ENCODE results near the gene RAB11FIP4. TPM values are rescaled to one million over a fixed set of nuclear protein-coding genes. Genes with fewer than 3 reads are reported as not detected.
A peak's percentile ranks its signal among the peaks of the same experiment; 100 is the strongest.

RAB11FIP4 gene
- total RNA-seq, 2 experiments from 2014 or later, result 38.6 to 41.1 TPM

- POLR2A ChIA-PET, result interaction anchor here (1.3 kb wide), 1 partner anchor 19 kb away, joined by 3 read pairs; no protein-coding TSS in a partner anchor
- DNase-seq, result no peak
- Mint-ChIP-seq H3K9me3 (no peaks in the 10 kb centered on the region), H3K27me3 (no peaks in the 10 kb centered on the region), H3K4me3 (no peak overlapping the region), H3K4me1 (no peaks in the 10 kb centered on the region), H3K36me3 (ENCODE audit: low read depth) (peaks cover 27% of the 10 kb centered on the region), H3K27ac (no peak overlapping the region)
- CTCF ChIA-PET, result interaction anchor here (1.1 to 2.3 kb wide), 5 partner anchors 19 to 138 kb away, joined by 3 to 13 read pairs (median 9); no protein-coding TSS in a partner anchor
Observed at GRCh38 chr17:31527606-31528005, 136.1 kb downstream of the RAB11FIP4 start.

DNA sequence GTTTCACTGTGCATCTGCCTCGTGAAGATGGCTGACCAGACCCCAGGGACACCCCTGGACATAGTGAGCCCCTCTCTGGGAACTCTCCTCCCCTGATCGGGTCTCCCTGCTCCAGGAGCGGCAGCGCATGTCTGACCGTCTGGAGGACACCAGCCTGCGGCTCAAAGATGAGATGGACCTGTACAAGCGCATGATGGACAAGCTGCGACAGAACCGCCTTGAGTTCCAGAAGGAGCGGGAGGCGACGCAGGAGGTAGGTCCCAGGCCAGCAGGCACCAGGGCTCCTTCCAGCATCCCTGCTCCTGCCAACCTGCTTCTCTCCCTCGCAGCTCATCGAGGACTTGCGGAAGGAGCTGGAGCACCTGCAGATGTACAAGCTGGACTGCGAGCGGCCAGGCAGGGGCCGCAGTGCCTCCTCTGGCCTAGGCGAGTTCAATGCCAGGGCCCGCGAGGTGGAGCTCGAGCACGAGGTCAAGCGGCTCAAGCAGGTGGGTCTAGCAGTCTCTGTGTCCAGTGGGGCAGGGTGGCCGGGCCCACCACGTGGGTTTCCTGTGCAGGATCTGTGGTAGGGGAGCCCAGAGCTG lies 136.9 kb downstream of the RAB11FIP4 start:
- Mint-ChIP-seq H3K4me1 (no peaks in the 10 kb centered on the region), H3K27ac (no peak overlapping the region), H3K4me3 (no peak overlapping the region), H3K9me3 (no peaks in the 10 kb centered on the region), H3K27me3 (no peaks in the 10 kb centered on the region), H3K36me3 (ENCODE audit: low read depth) (peaks cover 23% of the 10 kb centered on the region)
- ChIA-PET POLR2A (interaction anchor here (0.9 to 1.3 kb wide), 2 partner anchors 20 to 40 kb away, joined by 3 read pairs; no protein-coding TSS in a partner anchor), CTCF (interaction anchor here (0.7 to 2.3 kb wide), 4 partner anchors 9 to 139 kb away, joined by 3 to 13 read pairs (median 6); no protein-coding TSS in a partner anchor)
- no peak for DNase-seq

GRCh38 chr17:31529841-31530251 lies 138.4 kb downstream of the RAB11FIP4 start:
- CTCF ChIA-PET, result no interaction called here
- peaks cover 11% of the 10 kb centered on the region for H3K36me3 Mint-ChIP-seq (ENCODE audit: low read depth)
- no peak overlapping the region for H3K27ac Mint-ChIP-seq
- no peaks in the 10 kb centered on the region for H3K4me1 Mint-ChIP-seq
- POLR2A ChIA-PET, result interaction anchor here (1.8 kb wide), 1 partner anchor 21 kb away, joined by 4 read pairs; no protein-coding TSS in a partner anchor
- H3K27me3 Mint-ChIP-seq, result no peaks in the 10 kb centered on the region
- H3K4me3 Mint-ChIP-seq, result no peak overlapping the region
- no peaks in the 10 kb centered on the region for H3K9me3 Mint-ChIP-seq
- no peak for DNase-seq

DNA sequence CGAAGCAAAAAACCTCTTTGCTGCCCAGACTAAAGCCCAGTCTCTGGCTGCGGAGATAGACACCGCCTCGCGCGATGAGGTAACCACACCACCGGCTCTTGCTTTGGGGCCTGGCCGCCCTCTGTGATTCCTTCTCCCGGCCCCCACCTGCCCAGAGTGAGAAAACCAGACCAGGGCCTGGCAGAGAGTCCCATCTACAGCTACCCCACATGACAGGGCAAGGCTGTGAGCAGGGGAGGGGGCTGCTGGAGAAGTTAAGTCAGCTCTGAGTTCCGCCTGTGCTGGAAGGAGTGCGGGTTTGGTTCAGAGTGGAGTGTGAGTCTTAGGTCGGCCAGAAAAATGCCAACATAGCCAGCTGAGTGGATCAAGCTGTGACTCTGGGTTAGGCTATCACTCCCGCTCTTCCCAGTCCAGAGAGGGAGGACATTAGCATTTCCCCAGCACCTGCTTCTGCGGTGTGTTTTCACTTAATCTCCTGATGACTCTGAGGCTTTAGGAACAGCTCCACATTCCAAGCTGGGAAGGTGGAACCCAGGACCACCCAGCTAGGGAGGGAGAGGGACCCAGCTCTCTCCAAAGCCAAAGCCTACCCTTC lies 139.0 kb downstream of the RAB11FIP4 start:
- CTCF ChIA-PET, result no interaction called here
- H3K27ac Mint-ChIP-seq, result no peak overlapping the region
- DNase-seq, result no peak
- H3K4me1 Mint-ChIP-seq, result peaks cover 1% of the 10 kb centered on the region
- no peak overlapping the region for H3K4me3 Mint-ChIP-seq
- H3K9me3 Mint-ChIP-seq, result no peaks in the 10 kb centered on the region
- H3K27me3 Mint-ChIP-seq, result no peaks in the 10 kb centered on the region
- H3K36me3 Mint-ChIP-seq (ENCODE audit: low read depth), result peaks cover 9% of the 10 kb centered on the region
- POLR2A ChIA-PET, result interaction anchor here (1.8 kb wide), 1 partner anchor 21 kb away, joined by 4 read pairs; no protein-coding TSS in a partner anchor

DNA sequence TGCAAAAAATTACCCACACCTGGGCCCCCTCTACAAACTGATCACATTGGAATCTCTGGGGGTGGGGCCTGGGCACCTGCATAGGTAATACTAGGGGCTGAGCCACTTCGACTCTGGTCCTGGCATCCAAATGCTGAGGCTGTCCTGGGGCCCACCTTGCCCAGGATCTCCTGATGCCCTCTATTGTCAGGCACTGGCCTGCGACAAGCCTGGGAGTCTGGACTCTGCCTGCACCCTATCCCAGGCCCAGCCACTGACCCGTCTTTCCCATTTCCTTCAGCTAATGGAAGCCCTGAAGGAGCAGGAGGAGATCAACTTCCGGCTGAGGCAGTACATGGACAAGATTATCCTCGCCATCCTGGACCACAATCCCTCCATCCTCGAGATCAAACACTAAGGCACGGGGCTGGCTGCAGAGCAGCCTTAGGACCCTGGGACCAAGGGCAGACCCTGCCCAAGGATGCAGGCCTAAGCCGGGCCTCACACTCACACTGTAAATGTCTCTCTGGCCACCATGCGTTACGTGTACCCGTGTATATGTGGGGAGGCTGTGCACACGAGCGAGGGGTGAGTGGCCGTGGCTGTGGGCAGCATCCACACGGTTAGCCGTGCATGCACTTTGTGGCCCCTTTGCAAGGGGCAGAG lies 140.0 kb downstream of the RAB11FIP4 start:
- peaks cover 5% of the 10 kb centered on the region for H3K4me1 Mint-ChIP-seq
- DNase-seq, result no peak
- ChIA-PET CTCF (interaction anchor here (0.5 kb wide), 1 partner anchor 336 kb away, joined by 4 read pairs; no protein-coding TSS in a partner anchor), POLR2A (no interaction called here)
- no peaks in the 10 kb centered on the region for H3K9me3 Mint-ChIP-seq
- H3K27me3 Mint-ChIP-seq, result no peaks in the 10 kb centered on the region
- H3K27ac Mint-ChIP-seq, result peak overlapping the region; percentile 14
- H3K4me3 Mint-ChIP-seq, result no peak overlapping the region
- peaks cover 9% of the 10 kb centered on the region for H3K36me3 Mint-ChIP-seq (ENCODE audit: low read depth)

GRCh38 chr17:31532081-31532480 lies 140.6 kb downstream of the RAB11FIP4 start:
- Mint-ChIP-seq H3K9me3 (no peaks in the 10 kb centered on the region), H3K4me1 (peaks cover 5% of the 10 kb centered on the region), H3K36me3 (ENCODE audit: low read depth) (peaks cover 9% of the 10 kb centered on the region), H3K27ac (no peak overlapping the region), H3K27me3 (no peaks in the 10 kb centered on the region), H3K4me3 (no peak overlapping the region)
- ChIA-PET CTCF (no interaction called here), POLR2A (no interaction called here)
- DNase-seq, result no peak

GRCh38 chr17:31532526-31532925 lies 141.1 kb downstream of the RAB11FIP4 start:
- Mint-ChIP-seq H3K36me3 (ENCODE audit: low read depth) (peaks cover 9% of the 10 kb centered on the region), H3K27ac (no peak overlapping the region), H3K4me1 (peaks cover 5% of the 10 kb centered on the region), H3K27me3 (no peaks in the 10 kb centered on the region), H3K4me3 (no peak overlapping the region), H3K9me3 (no peaks in the 10 kb centered on the region)
- ChIA-PET POLR2A (no interaction called here), CTCF (no interaction called here)
- DNase-seq, result no peak

DNA sequence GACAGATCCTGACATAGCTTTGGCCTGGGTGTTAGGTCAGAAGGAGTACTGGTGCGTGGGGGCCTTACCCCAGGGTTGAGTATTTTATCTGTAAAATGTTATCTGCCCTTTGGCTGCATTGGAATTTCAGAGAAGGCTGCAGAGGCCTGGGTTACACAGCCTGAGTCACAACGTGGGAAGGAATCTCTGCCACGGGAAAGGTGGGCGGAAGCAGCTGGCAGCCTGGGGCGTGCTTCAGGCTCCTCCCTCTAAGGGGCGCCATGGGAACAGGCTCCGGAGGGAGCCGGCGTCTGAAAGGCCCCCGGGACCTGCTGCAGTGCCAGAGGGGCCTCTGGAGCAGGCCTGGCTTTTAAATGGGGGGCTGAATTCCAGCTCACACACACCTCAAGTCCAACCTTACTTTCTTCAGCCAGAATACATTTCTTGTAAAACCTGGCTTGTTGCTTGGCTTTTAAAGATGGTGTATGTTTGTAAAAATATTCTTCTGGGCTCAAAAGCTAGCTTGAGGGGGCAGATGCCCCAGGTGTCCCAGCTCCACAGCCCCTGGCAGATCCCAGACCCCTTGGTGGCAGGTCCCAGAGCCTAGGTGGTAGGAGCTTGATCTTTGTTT lies 142.2 kb downstream of the RAB11FIP4 start:
- H3K4me3 Mint-ChIP-seq, result no peak overlapping the region
- H3K9me3 Mint-ChIP-seq, result no peaks in the 10 kb centered on the region
- no peak overlapping the region for H3K27ac Mint-ChIP-seq
- ChIA-PET CTCF (interaction anchor here (0.9 kb wide), 1 partner anchor 311 kb away, joined by 4 read pairs; no protein-coding TSS in a partner anchor), POLR2A (interaction anchor here (0.9 kb wide), 1 partner anchor 24 kb away, joined by 3 read pairs; no protein-coding TSS in a partner anchor)
- peaks cover 9% of the 10 kb centered on the region for H3K36me3 Mint-ChIP-seq (ENCODE audit: low read depth)
- H3K27me3 Mint-ChIP-seq, result no peaks in the 10 kb centered on the region
- DNase-seq, result no peak
- peaks cover 5% of the 10 kb centered on the region for H3K4me1 Mint-ChIP-seq

DNA sequence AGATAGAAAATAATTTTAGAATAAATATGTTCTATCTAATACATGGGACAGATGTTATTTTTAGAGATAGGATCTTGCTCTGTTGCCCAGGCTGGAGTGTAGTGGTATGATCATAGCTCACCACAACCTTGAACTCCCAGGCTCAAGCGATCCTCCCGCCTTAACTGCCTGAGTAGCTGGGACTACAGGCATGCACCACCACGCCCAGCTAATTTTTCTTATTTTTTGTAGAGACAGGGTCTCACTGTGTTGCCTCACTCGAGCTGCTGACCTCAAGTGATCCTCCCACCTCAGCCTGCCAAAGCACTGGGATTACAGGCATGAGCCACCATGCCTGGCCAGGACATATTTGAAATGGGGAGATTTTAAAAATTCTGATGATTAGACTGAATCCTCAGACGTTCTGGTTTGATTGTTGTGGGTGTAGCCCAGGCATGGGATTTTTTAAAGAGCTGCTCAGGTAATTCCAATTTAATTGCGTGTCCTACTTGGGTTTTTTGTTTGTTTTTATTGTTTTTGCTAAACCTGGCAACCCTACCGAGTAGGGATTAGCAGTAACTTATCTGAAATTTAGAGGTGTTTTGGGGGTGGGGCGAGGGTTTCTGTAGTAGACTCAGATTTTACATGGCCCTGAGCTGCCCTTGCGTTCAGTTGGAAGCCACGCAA lies 142.9 kb downstream of the RAB11FIP4 start:
- Mint-ChIP-seq H3K9me3 (no peaks in the 10 kb centered on the region), H3K27me3 (no peaks in the 10 kb centered on the region), H3K27ac (no peak overlapping the region), H3K4me1 (peaks cover 5% of the 10 kb centered on the region), H3K36me3 (ENCODE audit: low read depth) (peaks cover 9% of the 10 kb centered on the region), H3K4me3 (no peak overlapping the region)
- DNase-seq, result no peak
- ChIA-PET CTCF (interaction anchor here (0.6 to 1.7 kb wide), 4 partner anchors 100 to 1119 kb away, joined by 3 to 11 read pairs (median 4); no protein-coding TSS in a partner anchor), POLR2A (interaction anchor here (0.9 kb wide), 1 partner anchor 25 kb away, joined by 3 read pairs; no protein-coding TSS in a partner anchor)

GRCh38 chr17:31535581-31535981 lies 144.1 kb downstream of the RAB11FIP4 start:
- ChIA-PET CTCF (interaction anchor here (1.2 to 1.7 kb wide), 2 partner anchors 102 to 306 kb away, joined by 3 to 11 read pairs; no protein-coding TSS in a partner anchor), POLR2A (interaction anchor here (0.9 kb wide), 1 partner anchor 14 kb away, joined by 3 read pairs; no protein-coding TSS in a partner anchor)
- peaks cover 9% of the 10 kb centered on the region for H3K36me3 Mint-ChIP-seq (ENCODE audit: low read depth)
- DNase-seq, result no peak
- no peaks in the 10 kb centered on the region for H3K27me3 Mint-ChIP-seq
- no peak overlapping the region for H3K27ac Mint-ChIP-seq
- no peaks in the 10 kb centered on the region for H3K9me3 Mint-ChIP-seq
- peaks cover 5% of the 10 kb centered on the region for H3K4me1 Mint-ChIP-seq
- H3K4me3 Mint-ChIP-seq, result no peak overlapping the region

- ChIA-PET CTCF (no interaction called here), POLR2A (interaction anchor here (0.6 kb wide), 1 partner anchor 397 kb away, joined by 4 read pairs; no protein-coding TSS in a partner anchor)
- Mint-ChIP-seq H3K27ac (no peak overlapping the region), H3K27me3 (no peaks in the 10 kb centered on the region), H3K36me3 (ENCODE audit: low read depth) (peaks cover 7% of the 10 kb centered on the region), H3K4me3 (no peak overlapping the region), H3K9me3 (no peaks in the 10 kb centered on the region), H3K4me1 (peaks cover 5% of the 10 kb centered on the region)
- no peak for DNase-seq
Observed at GRCh38 chr17:31536451-31536850, 145.0 kb downstream of the RAB11FIP4 start.

DNA sequence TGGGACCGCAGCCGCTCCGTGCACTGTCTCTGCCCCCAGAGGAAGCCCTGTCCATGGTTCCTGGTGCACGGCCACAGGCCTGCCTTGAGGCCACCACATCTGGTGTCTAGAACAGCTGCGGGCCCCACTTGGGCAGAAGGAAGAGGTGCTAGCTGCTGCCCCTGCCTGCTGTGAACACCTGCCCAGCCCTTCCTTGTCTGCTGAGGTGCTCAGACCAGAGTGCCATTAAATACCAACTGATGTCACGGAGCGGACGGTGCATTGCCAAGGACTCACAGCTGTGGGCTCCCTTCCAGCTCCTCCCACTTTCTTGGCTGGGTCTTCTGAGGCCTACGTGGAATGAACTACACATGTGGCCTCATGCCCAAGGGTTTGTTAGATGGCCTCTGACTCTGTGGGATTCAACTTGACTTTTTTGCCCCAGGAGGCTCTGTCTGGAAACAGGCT lies 146.1 kb downstream of the RAB11FIP4 start:
- Mint-ChIP-seq H3K27me3 (no peaks in the 10 kb centered on the region), H3K4me1 (peaks cover 5% of the 10 kb centered on the region), H3K4me3 (no peak overlapping the region), H3K36me3 (ENCODE audit: low read depth) (no peaks in the 10 kb centered on the region), H3K27ac (no peak overlapping the region), H3K9me3 (no peaks in the 10 kb centered on the region)
- no peak for DNase-seq
- ChIA-PET CTCF (interaction anchor here (0.5 kb wide), 1 partner anchor 9 kb away, joined by 3 read pairs; no protein-coding TSS in a partner anchor), POLR2A (no interaction called here)
